Measurements from ENCODE around the gene C6orf132.
"Not testable (repeated sequence)": the region's sequence is repeated elsewhere in the genome, so short reads cannot be mapped to it uniquely, and the experiment has no call there.

C6orf132 gene

GRCh38 chr6:42162812-42163211 lies 20.4 kb upstream of the C6orf132 start:
- no peak for DNase-seq

GRCh38 chr6:42162384-42162783 lies 20.0 kb upstream of the C6orf132 start:
- DNase-seq: no peak

- no peak for DNase-seq
These were observed 17.1 kb upstream of the C6orf132 start for GRCh38 chr6:42159431-42160024.

GRCh38 chr6:42158631-42159030 lies 16.2 kb upstream of the C6orf132 start:
- no peak for DNase-seq

GRCh38 chr6:42158011-42158410 lies 15.6 kb upstream of the C6orf132 start:
- no peak for DNase-seq

GRCh38 chr6:42156638-42157037 lies 14.2 kb upstream of the C6orf132 start:
- no peak for DNase-seq

- no peak for DNase-seq
These were observed 12.9 kb upstream of the C6orf132 start for GRCh38 chr6:42155293-42155692.

GRCh38 chr6:42154461-42155209 lies 12.2 kb upstream of the C6orf132 start:
- DNase-seq: no peak

- no peak for DNase-seq
These were observed 11.5 kb upstream of the C6orf132 start for GRCh38 chr6:42153921-42154320.

GRCh38 chr6:42152528-42153213 lies 10.3 kb upstream of the C6orf132 start:
- not testable (repeated sequence) for DNase-seq

GRCh38 chr6:42152024-42152423 lies 9.6 kb upstream of the C6orf132 start:
- no peak for DNase-seq

- DNase-seq: no peak
These were observed 7.8 kb upstream of the C6orf132 start for GRCh38 chr6:42150254-42150653.

GRCh38 chr6:42148058-42148457 lies 5.6 kb upstream of the C6orf132 start:
- DNase-seq: no peak

- no peak for DNase-seq
These were observed 4.7 kb upstream of the C6orf132 start for GRCh38 chr6:42147138-42147562.

GRCh38 chr6:42141603-42142117 lies 760 bp downstream of the C6orf132 start:
- no peak for DNase-seq

GRCh38 chr6:42140756-42141602 lies 1.4 kb downstream of the C6orf132 start:
- DNase-seq: no peak

- DNase-seq: no peak
These were observed 2.4 kb downstream of the C6orf132 start for GRCh38 chr6:42140032-42140431.

GRCh38 chr6:42138630-42139619 lies 3.5 kb downstream of the C6orf132 start:
- no peak for DNase-seq

- no peak for DNase-seq
These were observed 4.2 kb downstream of the C6orf132 start for GRCh38 chr6:42138190-42138589.

GRCh38 chr6:42137194-42137753 lies 5.1 kb downstream of the C6orf132 start:
- no peak for DNase-seq

Data from hypothalamus (tissue), 51 donors.